GM13977 (cell line): ENCODE measurements around the gene ZDHHC21.

Source experiments
- DNase-seq: peaks from one replicate; pipeline ENCODE4 v3.0.0; 2012; ENCODE audit warnings: low spot score
- in situ Hi-C: fragments of 300-500 bp; cut with MboI; formaldehyde crosslinking; loops from one replicate; pipeline ENCODE4 v1.12.0; 2022; ENCODE audit warnings: low sequenced_read_pairs, low pct_unique_long_range_greater_than_20kb, mixed read lengths, inconsistent platforms; ENCODE audit not compliant: unreplicated experiment
- TF ChIP-seq, protein P1 (sequence below): IDR thresholded peaks from 2 replicates; pipeline ENCODE4 v1.5.1; 2012; ENCODE audit warnings: mild to moderate bottlenecking, control low read depth; ENCODE audit not compliant: insufficient read depth; ENCODE audit errors: extremely low read depth, missing control alignments

ZDHHC21 gene

DNA sequence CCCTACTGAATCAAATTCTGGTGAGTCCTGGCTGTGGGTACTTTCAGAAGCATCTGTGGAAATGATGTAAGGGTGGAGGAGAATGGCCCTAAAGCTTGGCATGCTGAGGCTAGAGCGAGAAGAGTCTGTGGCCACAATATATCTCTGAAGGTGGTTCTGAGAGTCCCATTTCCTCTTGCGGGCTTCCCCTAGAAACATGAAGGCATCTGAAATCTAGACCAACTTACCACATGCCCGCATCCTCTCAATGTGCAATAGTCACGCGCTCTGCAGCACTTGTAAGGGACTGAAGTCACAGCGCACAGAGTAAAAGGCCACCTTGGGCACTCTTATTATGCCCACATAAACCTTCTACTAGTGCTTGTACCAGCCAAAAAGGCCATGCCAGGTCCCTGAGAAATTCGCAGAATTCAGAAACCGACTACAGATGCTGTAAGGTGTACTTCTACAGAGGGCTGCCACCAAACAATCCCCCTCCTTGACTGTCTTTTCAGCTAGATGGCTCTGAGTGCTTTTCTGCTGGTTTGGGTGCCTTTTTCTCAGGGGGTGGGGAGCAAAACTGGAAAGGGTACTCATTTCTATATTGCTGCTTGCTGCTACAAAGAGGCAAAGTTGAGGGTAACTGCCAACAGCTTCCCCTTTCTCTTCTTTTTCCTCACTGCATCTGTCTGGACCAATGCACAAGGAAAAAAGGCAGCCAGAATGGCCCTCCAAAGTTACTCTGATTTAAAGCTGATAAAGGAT is 107.3 kb downstream of the ZDHHC21 start:
- TF ChIP-seq, protein P1, sequence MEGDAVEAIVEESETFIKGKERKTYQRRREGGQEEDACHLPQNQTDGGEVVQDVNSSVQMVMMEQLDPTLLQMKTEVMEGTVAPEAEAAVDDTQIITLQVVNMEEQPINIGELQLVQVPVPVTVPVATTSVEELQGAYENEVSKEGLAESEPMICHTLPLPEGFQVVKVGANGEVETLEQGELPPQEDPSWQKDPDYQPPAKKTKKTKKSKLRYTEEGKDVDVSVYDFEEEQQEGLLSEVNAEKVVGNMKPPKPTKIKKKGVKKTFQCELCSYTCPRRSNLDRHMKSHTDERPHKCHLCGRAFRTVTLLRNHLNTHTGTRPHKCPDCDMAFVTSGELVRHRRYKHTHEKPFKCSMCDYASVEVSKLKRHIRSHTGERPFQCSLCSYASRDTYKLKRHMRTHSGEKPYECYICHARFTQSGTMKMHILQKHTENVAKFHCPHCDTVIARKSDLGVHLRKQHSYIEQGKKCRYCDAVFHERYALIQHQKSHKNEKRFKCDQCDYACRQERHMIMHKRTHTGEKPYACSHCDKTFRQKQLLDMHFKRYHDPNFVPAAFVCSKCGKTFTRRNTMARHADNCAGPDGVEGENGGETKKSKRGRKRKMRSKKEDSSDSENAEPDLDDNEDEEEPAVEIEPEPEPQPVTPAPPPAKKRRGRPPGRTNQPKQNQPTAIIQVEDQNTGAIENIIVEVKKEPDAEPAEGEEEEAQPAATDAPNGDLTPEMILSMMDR: no peak
- in situ Hi-C loops: no loop called here
- peak; percentile 64 for DNase-seq

DNA sequence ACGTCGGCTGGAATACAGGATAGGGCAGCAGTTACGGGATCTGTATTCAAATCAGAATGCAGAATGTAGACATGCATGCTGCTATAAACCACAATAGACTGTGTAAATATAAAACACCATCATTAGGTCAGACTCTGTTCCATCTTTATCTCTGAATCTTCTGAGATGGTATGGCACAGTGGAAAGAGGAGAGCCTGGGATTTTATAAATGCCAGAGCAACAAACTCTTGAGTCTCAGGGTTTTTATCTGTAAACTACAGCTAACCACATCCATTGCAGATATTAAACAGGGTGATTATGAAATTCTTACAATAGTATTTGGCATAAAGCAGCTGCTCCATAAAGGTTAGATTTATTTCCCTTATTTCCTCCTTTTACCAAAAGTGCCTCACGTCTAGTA is 108.7 kb downstream of the ZDHHC21 start:
- DNase-seq: no peak
- TF ChIP-seq, protein P1: no peak
- in situ Hi-C loops: no loop called here

DNA sequence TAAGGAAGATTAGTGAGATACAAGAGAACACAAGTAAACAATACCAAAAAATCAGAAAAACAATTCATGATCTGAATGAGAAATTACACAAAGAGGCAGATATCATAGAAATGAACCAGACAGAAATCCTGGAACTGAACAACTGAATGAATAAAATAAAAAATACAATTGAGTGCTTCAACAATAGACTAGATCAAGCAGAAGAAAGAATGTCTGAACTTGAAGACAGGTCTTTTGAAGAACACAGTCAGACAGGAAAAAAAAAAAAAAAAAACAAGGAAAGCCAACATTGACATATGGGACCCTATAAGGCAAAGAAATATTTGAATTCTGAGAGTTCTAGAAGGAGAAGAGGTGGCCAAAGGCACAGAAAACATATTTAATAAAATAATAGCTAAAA is 115.2 kb downstream of the ZDHHC21 start:
- no peak for DNase-seq
- TF ChIP-seq, protein P1: no peak
- in situ Hi-C loops: no loop called here

DNA sequence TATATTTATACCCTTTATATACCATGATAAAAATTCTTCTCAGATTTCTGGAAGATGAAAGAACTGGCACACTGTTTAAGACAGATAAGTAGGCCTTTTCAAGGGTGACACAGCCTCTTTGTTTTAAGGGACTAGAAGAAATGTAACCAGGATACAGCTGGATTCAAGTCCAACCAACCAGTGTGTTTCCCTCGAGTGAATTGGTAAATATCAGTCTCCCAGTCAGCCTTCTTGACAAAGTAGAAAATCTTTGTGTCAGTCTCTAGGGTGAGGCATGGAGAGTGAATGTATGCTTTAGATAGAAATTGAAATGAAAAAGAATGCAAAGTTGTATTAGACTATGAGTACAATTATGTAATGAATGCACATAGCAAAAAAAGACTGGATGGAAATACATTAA is 119.1 kb downstream of the ZDHHC21 start:
- in situ Hi-C loops: no loop called here
- TF ChIP-seq, protein P1: no peak
- no peak for DNase-seq

DNA sequence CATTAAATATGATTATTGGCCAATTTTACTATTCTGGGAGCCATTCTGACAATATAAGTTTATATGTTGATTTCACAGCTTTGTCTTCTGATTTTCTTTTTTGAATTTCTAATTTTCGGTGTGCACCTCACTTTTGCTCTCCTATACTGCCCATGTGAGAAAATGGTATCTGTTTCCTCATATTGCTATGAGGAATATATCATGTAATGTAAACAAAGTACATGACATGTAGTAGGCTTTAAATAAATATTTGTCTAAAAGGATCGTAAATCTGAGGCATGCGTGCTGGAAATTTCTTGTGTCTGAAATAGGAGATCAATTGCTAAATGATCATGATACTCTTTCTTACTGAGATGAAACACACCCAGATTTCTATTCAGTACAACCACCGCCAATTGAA is 119.9 kb downstream of the ZDHHC21 start:
- TF ChIP-seq, protein P1: no peak
- DNase-seq: no peak
- in situ Hi-C loops: no loop called here

DNA sequence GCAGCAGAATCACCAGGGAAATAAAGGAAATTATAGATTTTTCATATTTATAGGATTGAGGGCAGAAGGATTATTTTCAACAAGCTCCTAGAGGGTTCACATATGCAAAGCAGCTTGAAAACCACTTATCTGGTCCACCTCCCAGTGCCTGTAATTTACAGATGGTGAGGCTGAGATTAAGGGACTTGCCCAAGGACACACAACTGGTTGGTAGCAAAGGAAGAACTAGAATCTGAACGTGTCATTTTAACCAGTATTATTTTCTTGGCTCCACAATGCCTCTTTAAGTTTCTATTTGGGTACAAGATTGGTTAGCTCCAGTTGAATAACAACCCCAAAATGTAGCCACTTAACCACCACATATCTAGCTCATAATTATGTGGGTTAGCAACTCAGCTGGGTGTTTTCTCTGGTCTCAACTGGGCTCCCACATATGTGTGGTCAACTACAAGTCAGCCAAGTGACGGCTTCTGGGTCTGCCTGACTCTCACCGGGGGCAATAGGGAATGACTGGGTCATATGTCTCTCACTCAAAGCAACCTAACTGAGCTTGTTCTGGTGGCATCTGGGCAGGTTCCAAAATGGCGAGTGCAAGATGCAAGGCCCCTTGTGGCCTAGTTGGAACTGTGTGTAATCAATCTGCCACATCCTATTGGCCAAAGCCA is 127.7 kb downstream of the ZDHHC21 start:
- TF ChIP-seq, protein P1: no peak
- DNase-seq: no peak
- in situ Hi-C loops: no loop called here
